ENCODE measurements around the gene ZGLP1.

Gene ZGLP1

DNA sequence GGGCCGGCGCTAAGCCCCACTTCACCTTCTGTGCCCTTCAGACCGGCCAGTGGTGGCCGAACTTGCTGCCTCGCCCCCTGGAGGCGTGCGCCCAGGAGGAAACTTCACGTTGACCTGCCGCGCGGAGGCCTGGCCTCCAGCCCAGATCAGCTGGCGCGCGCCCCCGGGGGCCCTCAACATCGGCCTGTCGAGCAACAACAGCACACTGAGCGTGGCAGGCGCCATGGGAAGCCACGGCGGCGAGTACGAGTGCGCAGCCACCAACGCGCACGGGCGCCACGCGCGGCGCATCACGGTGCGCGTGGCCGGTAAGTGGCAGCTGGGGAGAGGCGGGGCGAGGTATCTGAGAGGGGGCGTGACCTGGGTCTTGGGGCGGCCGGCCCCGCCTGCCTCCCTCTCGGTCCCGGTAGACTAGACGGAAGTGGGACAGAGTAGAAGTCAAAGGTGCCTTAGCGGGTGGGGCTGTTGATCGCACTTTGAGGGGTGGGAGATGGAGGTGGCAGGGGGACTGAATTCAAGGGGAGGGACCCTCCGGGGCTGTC, 14.2 kb downstream of the ZGLP1 start:
- peak; percentile 28 to 48 for DNase-seq (ENCODE audit: extremely low read depth in 1 of 2, low read depth in 1 of 2)

GRCh38 chr19:10294368-10294697, 15.3 kb downstream of the ZGLP1 start:
- no peak for DNase-seq (ENCODE audit: extremely low read depth in 1 of 2, low read depth in 1 of 2)

GRCh38 chr19:10293637-10294367, 15.8 kb downstream of the ZGLP1 start:
- DNase-seq (ENCODE audit: extremely low read depth in 1 of 2, low read depth in 1 of 2): no peak

DNA sequence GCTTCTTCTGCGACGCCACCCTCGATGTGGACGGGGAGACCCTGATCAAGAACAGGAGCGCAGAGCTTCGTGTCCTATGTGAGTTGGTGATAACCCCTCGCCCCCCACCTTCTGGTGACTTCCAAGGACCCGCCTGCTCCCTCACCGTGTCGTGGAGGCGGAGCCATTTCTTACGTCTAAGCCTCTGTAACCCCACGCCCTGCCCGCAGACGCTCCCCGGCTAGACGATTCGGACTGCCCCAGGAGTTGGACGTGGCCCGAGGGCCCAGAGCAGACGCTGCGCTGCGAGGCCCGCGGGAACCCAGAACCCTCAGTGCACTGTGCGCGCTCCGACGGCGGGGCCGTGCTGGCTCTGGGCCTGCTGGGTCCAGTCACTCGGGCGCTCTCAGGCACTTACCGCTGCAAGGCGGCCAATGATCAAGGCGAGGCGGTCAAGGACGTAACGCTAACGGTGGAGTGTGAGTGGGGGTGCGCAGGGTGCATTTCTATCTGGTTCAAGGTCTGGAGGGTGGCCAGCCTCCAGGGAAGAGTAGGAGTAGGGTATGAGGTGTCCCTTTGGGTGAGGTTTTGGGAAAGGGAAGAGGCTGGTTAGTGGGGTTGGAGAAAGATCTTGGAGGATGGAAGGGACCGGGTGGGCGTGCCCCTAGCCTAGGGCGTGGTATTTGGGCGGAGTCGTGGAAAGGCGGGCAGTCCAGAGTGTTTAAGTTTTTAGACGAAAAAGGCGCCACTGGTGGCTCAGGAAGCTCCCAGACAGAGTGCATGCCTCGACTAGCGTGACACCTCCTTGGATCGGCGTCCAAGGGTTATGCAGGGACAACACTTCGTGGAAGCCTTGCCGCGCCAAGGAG, 16.6 kb downstream of the ZGLP1 start:
- DNase-seq (ENCODE audit: extremely low read depth in 1 of 2, low read depth in 1 of 2): no peak

DNA sequence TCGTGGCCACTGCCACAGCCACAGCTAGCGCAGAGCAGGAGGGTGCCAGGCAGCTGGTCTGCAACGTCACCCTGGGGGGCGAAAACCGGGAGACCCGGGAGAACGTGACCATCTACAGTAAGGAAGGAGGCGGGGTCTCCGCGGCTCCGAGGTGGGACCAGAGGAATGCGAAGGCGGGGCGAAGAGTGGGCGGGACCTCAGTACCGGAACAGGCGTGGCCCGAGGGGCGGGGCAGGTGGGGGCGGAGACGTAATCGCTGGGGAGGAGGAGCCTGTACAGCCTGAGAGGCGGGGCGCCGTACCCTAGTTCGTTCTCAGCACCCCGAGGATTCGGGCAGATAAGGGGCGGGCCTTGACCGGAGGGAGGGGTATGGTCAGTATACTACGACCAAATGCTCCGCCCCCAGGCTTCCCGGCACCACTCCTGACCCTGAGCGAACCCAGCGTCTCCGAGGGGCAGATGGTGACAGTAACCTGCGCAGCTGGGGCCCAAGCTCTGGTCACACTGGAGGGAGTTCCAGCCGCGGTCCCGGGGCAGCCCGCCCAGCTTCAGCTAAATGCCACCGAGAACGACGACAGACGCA, 17.3 kb downstream of the ZGLP1 start:
- peak; percentile 23 to 60 for DNase-seq (ENCODE audit: extremely low read depth in 1 of 2, low read depth in 1 of 2)

DNA sequence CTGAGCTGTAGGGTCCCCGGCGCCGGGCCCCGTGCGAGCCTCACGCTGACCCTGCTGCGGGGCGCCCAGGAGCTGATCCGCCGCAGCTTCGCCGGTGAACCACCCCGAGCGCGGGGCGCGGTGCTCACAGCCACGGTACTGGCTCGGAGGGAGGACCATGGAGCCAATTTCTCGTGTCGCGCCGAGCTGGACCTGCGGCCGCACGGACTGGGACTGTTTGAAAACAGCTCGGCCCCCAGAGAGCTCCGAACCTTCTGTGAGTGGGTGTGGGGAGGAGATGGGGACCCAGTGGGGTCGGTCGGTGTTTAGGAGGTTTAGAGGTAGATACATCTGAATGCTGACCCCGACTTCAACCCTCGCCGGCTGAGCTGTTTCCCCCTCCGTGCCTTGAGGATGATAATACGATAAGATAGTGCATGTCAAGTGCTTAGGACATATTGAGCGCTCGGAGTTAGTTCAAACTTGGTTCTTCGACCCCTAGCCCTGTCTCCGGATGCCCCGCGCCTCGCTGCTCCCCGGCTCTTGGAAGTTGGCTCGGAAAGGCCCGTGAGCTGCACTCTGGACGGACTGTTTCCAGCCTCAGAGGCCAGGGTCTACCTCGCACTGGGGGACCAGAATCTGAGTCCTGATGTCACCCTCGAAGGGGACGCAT, 17.9 kb downstream of the ZGLP1 start:
- no peak for DNase-seq (ENCODE audit: extremely low read depth in 1 of 2, low read depth in 1 of 2)

- DNase-seq (ENCODE audit: extremely low read depth in 1 of 2, low read depth in 1 of 2): no peak
Measured at GRCh38 chr19:10290876-10291553, 18.6 kb downstream of the ZGLP1 start.

DNA sequence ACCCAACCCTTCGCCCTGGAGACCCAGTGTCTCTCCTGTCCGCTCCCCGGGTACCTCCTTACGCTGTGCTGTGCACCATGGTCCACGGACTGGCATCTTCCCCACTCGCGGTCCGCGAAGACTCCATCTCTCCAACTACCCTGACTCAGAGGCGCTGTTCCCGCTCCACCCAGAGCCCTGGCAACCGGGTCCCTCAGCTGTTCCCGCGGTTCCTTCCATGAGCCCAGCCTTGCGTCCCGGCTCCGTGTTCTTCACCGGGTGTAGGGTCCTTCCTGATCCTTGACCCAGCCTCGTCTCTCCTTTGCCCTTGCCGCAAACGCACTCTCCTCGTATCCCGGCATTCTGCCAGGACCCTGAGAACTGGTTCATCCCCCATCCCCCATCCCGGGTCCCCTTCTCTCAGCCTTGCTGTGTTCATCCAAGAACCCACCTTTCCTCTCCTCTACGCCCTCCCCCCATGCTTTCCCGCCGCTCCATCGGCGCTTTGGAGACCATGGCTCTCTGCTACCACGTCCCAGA, 19.2 kb downstream of the ZGLP1 start:
- no peak for DNase-seq (ENCODE audit: extremely low read depth in 1 of 2, low read depth in 1 of 2)

- DNase-seq (ENCODE audit: extremely low read depth in 1 of 2, low read depth in 1 of 2): no peak
Measured at GRCh38 chr19:10289836-10290356, 19.7 kb downstream of the ZGLP1 start, which contains the start of gene ICAM5. ICAM5 (plus strand) TSS chr19:10289952; CDS start chr19:10290044, 92 bp downstream.

- DNase-seq (ENCODE audit: extremely low read depth in 1 of 2, low read depth in 1 of 2): no peak
Measured at GRCh38 chr19:10289167-10289835, 20.3 kb downstream of the ZGLP1 start.

GRCh38 chr19:10288662-10289166, 20.9 kb downstream of the ZGLP1 start:
- no peak for DNase-seq (ENCODE audit: extremely low read depth in 1 of 2, low read depth in 1 of 2)

DNA sequence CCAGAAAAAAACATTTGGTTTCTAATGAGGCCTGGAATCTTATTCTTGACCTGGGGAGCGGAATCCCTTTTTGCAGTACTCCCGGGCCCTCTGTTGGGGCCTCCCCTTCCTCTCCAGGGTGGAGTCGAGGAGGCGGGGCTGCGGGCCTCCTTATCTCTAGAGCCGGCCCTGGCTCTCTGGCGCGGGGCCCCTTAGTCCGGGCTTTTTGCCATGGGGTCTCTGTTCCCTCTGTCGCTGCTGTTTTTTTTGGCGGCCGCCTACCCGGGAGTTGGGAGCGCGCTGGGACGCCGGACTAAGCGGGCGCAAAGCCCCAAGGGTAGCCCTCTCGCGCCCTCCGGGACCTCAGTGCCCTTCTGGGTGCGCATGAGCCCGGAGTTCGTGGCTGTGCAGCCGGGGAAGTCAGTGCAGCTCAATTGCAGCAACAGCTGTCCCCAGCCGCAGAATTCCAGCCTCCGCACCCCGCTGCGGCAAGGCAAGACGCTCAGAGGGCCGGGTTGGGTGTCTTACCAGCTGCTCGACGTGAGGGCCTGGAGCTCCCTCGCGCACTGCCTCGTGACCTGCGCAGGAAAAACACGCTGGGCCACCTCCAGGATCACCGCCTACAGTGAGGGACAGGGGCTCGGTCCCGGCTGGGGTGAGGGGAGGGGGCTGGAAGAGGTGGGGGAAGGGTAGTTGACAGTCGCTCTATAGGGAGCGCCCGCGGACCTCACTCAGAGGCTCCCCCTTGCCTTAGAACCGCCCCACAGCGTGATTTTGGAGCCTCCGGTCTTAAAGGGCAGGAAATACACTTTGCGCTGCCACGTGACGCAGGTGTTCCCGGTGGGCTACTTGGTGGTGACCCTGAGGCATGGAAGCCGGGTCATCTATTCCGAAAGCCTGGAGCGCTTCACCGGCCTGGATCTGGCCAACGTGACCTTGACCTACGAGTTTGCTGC, 22.5 kb downstream of the ZGLP1 start, which contains the start of gene ICAM4:
ICAM4 (plus strand) TSS at position 153 of the 935 bp plus-strand sequence; CDS start at position 211, 58 bp downstream.
- DNase-seq (ENCODE audit: extremely low read depth in 1 of 2, low read depth in 1 of 2): no peak

DNA sequence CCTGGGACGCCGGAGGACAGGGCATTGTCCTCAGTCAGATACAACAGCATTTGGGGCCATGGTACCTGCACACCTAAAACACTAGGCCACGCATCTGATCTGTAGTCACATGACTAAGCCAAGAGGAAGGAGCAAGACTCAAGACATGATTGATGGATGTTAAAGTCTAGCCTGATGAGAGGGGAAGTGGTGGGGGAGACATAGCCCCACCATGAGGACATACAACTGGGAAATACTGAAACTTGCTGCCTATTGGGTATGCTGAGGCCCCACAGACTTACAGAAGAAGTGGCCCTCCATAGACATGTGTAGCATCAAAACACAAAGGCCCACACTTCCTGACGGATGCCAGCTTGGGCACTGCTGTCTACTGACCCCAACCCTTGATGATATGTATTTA, 24.2 kb downstream of the ZGLP1 start:
- no peak for DNase-seq (ENCODE audit: extremely low read depth in 1 of 2, low read depth in 1 of 2)

DNA sequence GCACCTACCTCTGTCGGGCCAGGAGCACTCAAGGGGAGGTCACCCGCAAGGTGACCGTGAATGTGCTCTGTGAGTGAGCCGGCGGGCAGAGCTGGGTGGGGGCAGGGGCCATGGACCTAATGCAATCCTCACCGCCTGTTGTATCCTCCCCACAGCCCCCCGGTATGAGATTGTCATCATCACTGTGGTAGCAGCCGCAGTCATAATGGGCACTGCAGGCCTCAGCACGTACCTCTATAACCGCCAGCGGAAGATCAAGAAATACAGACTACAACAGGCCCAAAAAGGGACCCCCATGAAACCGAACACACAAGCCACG, 24.7 kb downstream of the ZGLP1 start:
- DNase-seq (ENCODE audit: extremely low read depth in 1 of 2, low read depth in 1 of 2): no peak

GRCh38 chr19:10284065-10284959, 25.3 kb downstream of the ZGLP1 start:
- DNase-seq (ENCODE audit: extremely low read depth in 1 of 2, low read depth in 1 of 2): no peak

DNA sequence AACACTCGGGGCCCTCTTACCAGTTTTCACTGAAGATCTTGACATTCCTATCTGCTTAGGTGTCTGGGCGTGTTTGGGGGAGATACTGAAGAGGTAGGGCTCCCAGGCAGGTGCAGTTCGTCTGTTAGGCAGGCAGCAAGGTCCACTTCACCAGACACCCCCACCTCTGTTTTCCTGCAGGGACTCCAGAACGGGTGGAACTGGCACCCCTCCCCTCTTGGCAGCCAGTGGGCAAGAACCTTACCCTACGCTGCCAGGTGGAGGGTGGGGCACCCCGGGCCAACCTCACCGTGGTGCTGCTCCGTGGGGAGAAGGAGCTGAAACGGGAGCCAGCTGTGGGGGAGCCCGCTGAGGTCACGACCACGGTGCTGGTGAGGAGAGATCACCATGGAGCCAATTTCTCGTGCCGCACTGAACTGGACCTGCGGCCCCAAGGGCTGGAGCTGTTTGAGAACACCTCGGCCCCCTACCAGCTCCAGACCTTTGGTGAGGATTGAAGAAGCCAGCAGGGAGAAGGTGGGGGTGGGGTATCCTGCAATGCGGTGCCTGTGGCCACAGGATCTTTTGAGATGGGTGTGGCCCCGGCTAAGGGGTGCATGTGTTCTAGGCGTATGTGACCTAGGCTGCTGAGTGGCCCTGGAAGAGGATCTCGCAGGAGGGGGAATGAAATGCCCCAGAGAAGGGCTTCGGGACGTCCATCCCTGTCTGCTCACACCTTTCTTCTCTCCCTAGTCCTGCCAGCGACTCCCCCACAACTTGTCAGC, 26.1 kb downstream of the ZGLP1 start:
- DNase-seq (ENCODE audit: extremely low read depth in 1 of 2, low read depth in 1 of 2): no peak

Data from activated CD8-positive, alpha-beta memory T cell treated with anti-CD3 and anti-CD28 coated beads for 1 hour (primary cell).